ENCODE measurements around the gene PEPD. TPM values are rescaled to one million over a fixed set of nuclear protein-coding genes. Genes with fewer than 3 reads are reported as not detected.

Gene PEPD
- total RNA-seq, 1 donor from 2014 or later = 78.8 TPM

GRCh38 chr19:33510462-33511194 is 11.0 kb downstream of the PEPD start:
- no peak for DNase-seq

GRCh38 chr19:33509774-33510173 is 11.8 kb downstream of the PEPD start:
- no peak for DNase-seq

GRCh38 chr19:33508941-33509614 is 12.5 kb downstream of the PEPD start:
- no peak for DNase-seq

- DNase-seq = no peak
These were observed 13.2 kb downstream of the PEPD start for GRCh38 chr19:33508431-33508830.

GRCh38 chr19:33508009-33508408 is 13.6 kb downstream of the PEPD start:
- no peak for DNase-seq

- peak; percentile 40 for DNase-seq
These were observed 14.3 kb downstream of the PEPD start for GRCh38 chr19:33507021-33507956.

GRCh38 chr19:33506498-33506897 is 15.1 kb downstream of the PEPD start:
- DNase-seq = no peak

GRCh38 chr19:33505823-33506222 is 15.8 kb downstream of the PEPD start:
- no peak for DNase-seq

- no peak for DNase-seq
These were observed 16.4 kb downstream of the PEPD start for GRCh38 chr19:33505148-33505547.

GRCh38 chr19:33504058-33504444 is 17.5 kb downstream of the PEPD start:
- DNase-seq = no peak

- DNase-seq = no peak
These were observed 18.0 kb downstream of the PEPD start for GRCh38 chr19:33503433-33504057.

- no peak for DNase-seq
These were observed 18.6 kb downstream of the PEPD start for GRCh38 chr19:33503030-33503429.

GRCh38 chr19:33502521-33502920 is 19.1 kb downstream of the PEPD start:
- DNase-seq = no peak

GRCh38 chr19:33501693-33502356 is 19.8 kb downstream of the PEPD start:
- no peak for DNase-seq

GRCh38 chr19:33500991-33501390 is 20.6 kb downstream of the PEPD start:
- DNase-seq = no peak

- DNase-seq = no peak
These were observed 21.0 kb downstream of the PEPD start for GRCh38 chr19:33500586-33500985.

- no peak for DNase-seq
These were observed 21.7 kb downstream of the PEPD start for GRCh38 chr19:33499671-33500506.

- DNase-seq = no peak
These were observed 22.3 kb downstream of the PEPD start for GRCh38 chr19:33499248-33499647.

GRCh38 chr19:33498391-33499000 is 23.1 kb downstream of the PEPD start:
- no peak for DNase-seq

- DNase-seq = no peak
These were observed 23.8 kb downstream of the PEPD start for GRCh38 chr19:33497778-33498175.

Measured in dermis blood vessel endothelial cell (primary cell).